ENCODE data around the gene FAM110A.
"Not testable (repeated sequence)": the region's sequence is repeated elsewhere in the genome, so short reads cannot be mapped to it uniquely, and the experiment has no call there.

The FAM110A gene

DNA sequence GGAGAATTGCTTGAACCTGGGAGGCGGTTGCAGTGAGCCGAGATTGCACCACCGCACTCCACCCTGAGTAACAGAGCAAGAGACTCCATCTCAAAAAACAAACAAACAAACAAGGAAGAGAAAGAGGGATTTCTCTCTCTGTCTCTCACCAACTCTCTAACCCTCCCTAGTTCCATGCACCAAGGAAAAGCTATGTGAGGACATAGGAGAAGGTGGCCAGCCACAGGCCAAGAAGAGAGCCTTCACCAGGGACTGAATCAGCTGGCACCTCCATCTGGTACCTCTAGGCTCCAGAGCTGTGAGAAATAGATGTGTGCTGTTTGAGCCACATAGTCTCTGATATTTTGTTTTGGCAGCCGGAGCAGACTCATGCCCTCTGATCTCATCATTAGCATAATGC, 9.0 kb upstream of the FAM110A start:
- no peak for DNase-seq

DNA sequence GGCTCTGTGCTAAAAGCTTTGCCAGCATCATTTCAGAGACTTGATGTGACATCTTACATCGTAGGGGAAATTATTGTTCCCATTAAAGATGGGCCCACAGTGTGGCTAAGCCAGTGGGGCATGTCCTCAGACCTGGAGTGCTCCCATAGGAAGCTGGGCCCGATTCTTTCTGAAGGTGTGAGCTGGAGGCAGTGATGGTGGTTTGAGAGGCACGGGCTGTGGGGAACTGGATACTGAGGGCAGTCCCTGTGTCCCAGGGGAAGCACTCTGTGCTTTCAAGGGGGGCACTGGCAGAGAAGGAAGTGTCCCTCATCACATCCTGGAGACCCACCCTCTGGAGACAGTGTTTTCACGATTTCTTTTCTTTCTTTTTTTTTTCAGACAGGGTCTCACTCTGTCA, 8.6 kb upstream of the FAM110A start:
- no peak for DNase-seq

DNA sequence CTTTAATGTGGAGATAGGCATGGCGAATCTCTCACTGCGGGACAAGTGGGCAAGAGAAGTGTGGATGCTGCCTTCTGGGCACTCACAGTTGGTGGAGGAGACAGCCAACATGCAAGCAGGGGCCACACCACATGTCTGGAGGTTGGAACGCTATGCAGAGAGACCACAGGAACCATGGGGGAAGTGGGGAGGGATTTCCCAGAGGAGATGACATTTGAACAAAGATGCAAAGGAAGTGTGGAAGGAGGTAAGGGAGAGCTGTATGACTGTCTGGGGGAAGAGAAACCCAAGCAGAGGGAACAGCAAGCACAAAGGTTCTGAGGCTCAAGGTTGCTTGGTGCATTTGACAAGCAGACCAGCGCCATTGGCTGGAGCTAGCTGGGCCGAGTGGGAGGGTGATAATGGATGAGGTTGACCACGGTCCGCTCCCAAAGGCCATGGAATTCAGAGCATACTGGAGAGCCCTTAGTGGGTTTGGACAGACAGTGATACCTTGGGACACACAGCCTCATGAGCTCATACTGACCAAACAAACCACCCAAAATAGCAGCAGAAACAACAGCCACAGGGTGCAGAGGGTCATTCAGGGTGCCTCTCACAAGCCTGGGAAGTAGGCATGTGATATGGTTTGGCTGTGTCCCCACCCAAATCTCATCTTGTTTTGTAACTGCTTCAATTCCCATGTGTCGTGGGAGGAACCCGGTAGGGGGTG, 7.6 kb upstream of the FAM110A start:
- DNase-seq, result no peak

GRCh38 chr20:826695-827323, 6.7 kb upstream of the FAM110A start:
- DNase-seq, result no peak

- not testable (repeated sequence) for DNase-seq
Measured at GRCh38 chr20:827981-828380, 5.5 kb upstream of the FAM110A start.

DNA sequence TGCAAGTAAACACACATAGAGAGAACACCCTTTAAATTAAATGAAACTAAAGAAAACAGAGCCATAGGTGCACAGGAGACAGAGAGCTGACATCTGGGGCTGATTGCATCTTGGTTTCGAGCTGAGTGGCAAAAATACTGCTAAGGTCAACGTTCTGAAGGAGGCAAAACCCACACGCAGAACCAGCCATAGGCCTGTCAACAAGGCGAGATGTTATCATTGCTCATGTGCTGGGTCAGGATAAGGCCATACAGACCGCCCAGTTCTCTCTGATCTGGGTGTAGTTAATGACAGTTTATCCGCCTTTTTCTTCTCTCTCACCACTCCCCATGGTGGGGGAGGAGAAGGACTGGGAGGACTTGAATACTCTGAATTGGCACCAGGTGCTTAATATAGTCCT, 4.5 kb upstream of the FAM110A start:
- no peak for DNase-seq

GRCh38 chr20:829551-829950, 4.0 kb upstream of the FAM110A start:
- no peak for DNase-seq

GRCh38 chr20:830011-830521, 3.4 kb upstream of the FAM110A start:
- no peak for DNase-seq

DNA sequence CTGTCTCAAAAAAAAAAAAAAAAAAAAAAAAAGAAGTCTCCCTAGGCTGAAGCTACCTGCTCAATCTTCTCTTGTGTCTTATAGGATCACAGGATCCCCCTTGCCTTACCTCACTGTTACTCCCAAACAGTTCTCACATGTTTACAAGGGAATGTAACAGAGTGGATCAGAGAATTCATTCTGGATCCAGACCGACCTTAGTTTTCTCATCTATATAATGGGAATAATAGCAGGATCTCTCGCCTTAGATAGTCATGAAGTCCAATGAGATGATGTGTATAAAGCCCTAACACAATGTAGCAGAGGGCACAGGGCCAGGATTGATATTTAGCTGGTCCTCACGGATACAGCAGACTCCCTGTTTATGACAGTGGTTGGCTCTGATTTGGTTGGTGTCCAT, 2.3 kb upstream of the FAM110A start:
- DNase-seq, result no peak

DNA sequence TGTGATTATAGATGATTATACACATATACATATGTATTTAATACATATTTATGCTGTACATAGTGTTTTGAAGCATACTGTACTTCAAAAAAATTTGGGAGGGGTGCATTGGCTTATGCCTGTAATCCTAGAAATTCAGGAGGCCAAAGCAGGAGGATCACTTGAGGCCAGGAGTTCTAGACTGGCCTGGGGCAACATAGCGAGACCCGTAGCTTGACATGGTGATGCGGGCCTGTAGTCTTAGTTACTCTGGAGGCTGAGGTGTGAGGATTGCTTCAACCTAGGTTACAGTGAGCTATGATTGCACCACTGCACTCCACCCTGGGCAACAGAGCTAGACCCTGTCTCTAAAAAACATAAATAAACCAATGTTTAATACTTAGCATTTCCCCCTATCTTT, 1.6 kb upstream of the FAM110A start:
- DNase-seq, result no peak

DNA sequence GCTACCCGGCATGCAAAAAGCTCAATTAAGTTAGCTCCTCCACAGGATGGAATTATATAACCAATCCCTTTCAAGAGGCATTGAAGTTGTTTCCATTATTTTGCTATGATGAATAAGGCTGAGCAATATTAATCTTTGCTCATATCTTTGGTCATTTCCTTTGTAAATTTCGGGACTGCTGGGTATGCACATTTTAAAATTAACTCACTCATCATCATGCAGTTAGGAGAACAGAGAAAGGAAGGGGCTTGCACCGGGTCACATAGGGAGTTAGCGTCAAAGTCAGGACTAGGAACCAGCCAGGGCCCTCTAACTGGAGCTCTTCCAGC, 430 bp upstream of the FAM110A start:
- DNase-seq, result no peak

- DNase-seq, result no peak
Measured at GRCh38 chr20:834151-834746, 734 bp downstream of the FAM110A start.

DNA sequence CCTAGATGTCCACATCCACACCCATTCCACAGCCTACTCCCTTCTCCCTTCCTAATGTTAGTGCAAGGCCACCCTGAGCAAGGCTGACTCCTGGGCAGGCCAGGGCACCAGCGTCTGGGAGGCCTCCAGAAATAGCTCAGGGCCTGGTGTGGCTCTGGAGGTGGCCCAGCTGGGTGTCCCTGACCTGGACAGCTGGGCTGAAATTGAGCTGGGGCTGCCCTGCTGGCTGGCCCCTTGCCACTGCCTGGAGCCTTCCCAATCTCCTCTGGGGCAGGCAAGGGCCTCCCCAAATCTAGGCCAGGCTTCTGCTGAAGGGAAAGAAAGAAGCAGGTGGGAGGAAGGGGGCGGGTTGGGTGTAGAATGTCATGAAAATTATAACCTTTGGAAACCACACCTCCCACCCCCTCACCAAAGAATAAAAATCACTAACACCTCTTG, 2.1 kb downstream of the FAM110A start:
- DNase-seq, result no peak

GRCh38 chr20:836190-836589, 2.7 kb downstream of the FAM110A start:
- no peak for DNase-seq

DNA sequence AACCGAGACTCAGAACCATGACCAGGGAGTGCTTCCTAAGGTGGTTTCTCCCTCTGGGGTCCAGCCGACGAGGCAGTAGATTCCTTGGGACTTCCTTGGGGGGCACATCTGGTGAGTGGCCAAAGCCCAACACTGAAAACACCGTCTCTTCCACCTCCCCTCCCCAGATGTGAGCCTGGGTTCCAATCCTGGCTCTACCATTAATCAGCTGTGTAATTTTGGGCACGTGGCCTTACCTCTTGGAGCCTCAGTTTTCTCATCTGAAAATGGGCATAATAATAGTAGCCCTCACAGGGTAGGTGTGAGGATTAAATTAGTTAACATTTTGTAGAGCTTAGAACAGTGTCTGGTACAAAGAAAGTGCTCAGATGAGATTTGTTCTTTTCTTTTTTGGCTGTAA, 5.5 kb downstream of the FAM110A start:
- DNase-seq, result no peak

DNA sequence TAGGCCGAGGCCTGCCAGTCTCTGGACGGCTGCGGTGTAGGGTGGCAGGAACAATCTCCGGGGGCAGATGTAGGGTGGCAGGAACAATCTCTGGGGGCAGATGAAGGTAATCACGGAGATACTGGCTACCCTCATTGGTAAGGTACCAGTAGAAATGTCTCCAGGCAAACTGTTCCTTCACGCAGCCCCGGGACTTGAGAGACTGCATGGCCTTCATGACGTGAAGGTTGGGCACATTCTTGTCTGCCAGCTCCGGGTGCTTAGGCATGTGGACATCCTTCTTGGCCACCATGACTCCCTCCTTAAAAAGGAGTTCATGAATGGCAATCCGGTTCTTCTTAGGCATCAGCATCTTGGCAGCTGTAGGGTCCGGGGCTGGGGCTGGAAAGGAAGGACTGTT, 6.1 kb downstream of the FAM110A start:
- no peak for DNase-seq

DNA sequence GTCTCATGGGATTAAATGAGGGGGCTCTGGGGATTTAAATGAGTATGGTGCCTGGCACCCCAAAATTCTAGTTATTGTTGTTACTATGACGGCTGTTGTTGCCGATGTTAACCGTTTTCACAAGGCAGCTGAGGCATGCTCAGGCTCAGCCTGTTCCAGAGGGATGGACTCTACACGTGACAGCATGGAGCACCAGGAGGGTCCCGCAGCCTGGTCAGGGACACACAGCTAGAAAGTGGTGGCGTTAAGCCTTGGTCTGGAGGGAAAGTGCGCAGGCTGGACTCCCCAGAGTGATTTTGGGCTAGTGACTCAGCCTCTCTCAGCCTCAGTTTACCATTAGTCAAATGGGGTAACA, 7.0 kb downstream of the FAM110A start:
- no peak for DNase-seq

DNA sequence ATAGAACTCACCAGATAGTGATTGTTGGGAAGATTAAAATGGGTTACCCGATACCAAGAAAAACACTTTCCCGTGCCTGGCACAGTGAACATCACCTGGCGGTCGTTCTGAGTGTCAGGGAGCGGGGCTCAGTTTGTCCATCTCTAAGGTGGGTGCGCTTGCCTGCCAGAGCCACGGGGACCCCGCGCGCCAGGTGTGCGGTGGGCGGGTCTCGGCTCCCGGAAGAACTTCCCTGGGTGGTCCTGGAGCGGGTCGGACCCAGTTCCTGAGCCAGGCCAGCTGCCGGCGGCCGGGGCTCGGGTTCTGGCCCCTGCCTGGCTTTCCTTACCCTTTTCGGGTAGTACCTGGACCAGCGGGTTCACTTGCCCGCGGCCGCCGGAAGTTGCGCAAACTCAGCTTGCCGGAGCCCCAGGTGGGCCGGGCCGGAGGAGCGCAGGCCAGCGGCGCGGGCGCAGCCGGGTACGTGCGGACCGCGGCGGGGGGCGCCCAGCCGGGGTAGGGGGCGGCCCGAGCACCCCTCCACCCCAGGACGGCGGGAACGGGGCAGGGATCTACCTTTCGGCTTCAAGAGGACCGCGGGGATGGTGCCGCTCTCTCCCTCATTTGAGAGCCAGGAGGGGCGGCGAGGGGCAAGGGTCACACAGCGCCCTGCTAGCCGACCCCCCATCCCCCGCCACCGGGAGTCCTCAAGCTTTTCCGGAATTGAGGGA, 7.5 kb downstream of the FAM110A start:
- DNase-seq, result no peak

- no peak for DNase-seq
Measured at GRCh38 chr20:841568-842546, 8.3 kb downstream of the FAM110A start.

DNA sequence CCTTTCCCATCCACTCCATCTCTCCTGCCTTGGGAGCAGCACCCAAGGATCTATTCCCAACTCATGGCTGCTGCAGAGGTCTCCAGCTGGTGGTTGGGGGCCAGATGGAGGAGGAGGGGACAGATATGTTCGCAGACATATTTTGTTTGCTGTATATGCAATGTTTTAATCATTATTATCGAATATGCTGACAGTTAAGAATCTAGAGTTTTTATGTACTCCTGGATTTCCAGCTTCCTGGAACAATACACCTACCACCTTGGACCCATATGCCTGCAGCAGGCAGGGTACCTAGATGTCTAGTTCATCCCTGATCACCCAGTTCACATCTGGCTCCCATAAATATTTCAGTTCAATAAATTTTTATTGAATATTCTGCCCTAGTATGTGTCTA, 9.0 kb downstream of the FAM110A start:
- no peak for DNase-seq

DNA sequence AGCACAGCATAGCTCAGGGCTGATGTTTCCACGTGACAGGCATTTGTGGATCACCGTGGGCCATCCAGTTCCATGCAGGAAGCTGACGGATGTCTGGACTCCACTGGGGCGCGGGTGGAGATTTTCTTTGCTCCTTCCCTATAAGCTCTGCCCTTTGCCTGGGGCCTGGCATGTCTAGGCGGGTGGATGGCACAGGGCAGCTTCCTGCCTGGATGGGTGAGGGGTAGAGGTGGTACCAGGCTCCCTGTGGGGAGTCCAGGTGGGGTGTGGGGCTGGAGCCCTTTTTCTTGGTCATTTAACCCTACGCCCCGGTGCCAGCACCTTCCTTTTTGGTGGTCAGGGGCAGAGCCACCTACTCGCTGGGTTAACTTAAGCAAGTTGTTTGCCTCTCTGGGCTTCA, 10.4 kb downstream of the FAM110A start:
- DNase-seq, result no peak

DNA sequence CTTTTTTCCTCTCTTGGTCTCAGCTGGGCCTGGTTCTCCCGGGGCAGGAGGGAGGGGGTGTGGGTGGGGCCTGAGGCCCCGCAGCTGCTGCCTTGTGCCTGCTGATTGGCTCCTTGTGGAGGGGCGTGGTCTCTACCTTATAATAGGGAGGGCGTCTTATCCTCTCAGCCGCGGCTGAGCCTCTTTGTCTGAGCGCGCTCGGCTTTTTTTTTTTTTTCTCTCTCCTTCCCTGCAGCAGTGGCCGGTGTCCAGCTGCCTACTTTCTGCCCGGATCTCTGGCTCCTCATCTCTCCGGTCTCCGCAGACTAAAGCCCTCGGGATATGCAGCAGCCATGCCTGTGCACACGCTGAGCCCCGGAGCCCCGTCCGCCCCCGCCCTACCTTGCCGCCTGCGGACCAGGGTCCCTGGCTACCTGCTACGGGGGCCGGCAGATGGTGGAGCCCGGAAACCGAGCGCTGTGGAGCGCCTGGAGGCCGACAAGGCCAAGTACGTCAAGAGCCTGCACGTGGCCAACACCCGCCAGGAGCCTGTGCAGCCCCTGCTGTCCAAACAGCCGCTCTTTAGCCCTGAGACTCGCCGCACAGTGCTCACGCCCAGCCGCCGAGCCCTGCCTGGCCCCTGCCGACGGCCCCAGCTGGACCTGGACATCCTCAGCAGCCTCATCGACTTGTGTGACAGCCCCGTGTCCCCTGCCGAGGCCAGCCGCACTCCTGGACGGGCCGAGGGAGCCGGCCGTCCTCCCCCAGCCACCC, 11.1 kb downstream of the FAM110A start:
- DNase-seq, result peak; percentile 92
